Measurements from ENCODE around the gene SET. TPM values are rescaled to one million over a fixed set of nuclear protein-coding genes. Genes with fewer than 3 reads are reported as not detected.

SET gene
- total and polyA plus RNA-seq, 2 of the 8 experiments (the other 6 are each of a cell fraction or from before 2014, with no cell fraction given), result 466 to 1,345 TPM

GRCh38 chr9:128685636-128686489 is 3.2 kb upstream of the SET start:
- CTCF ChIA-PET (ENCODE audit: partially characterized antibody), result interaction anchor here (0.8 kb wide), 2 partner anchors 16 to 42 kb away, joined by 3 to 4 read pairs; partner anchors contain the start of gene PKN3
- peaks cover 24% of the 10 kb centered on the region for H3K23me2 ChIP-seq (ENCODE audit: low read depth, low read length)
- peaks cover 3 to 15% (median 8%) of the 10 kb centered on the region in 4 experiments; a peak in 6 of 7 replicates for H3K4me1 ChIP-seq (replicated peaks in 1 of 4; ENCODE audit: control insufficient read depth in 3 of 4, insufficient read depth in 4 of 4, low read length in 3 of 4)
- H3K79me1 ChIP-seq (ENCODE audit: low read depth, low read length), result peaks cover 8% of the 10 kb centered on the region; the same call in 1 of the 2 replicates
- no peak overlapping the region for H3K4ac ChIP-seq (replicated peaks; ENCODE audit: insufficient read length, low read depth, low read length)
- peak overlapping the region; percentile 91 to 99 (median 97) for H3K4me3 ChIP-seq (ENCODE audit: extremely low read depth in 1 of 4, insufficient read depth in 2 of 4, low read depth in 3 of 4, low read length in 4 of 4)
- H3K27me3 ChIP-seq (replicated peaks in 1 of 4; ENCODE audit: control insufficient read depth in 3 of 4, extremely low read depth in 1 of 4, insufficient read depth in 3 of 4, low read length in 3 of 4), result no peaks in the 10 kb centered on the region
- no peak overlapping the region for H4K8ac ChIP-seq (ENCODE audit: extremely low read depth, insufficient read depth, low read length)
- H3K14ac ChIP-seq (ENCODE audit: insufficient read length), result no peak overlapping the region
- H4K5ac ChIP-seq (ENCODE audit: insufficient read length, low read depth, low read length), result no peak overlapping the region
- TF ChIP-seq E2F6 (IDR thresholded peaks at IDR 0.05) (no peak), SP1 (IDR thresholded peaks at IDR 0.05; ENCODE audit: low read depth, low read length) (no peak)
- H2AFZ ChIP-seq (ENCODE audit: low read length), result no peak overlapping the region
- H2BK20ac ChIP-seq (ENCODE audit: low read length), result no peak overlapping the region
- no peaks in the 10 kb centered on the region; a peak in 1 of 4 replicates for H3K9me3 ChIP-seq (ENCODE audit: insufficient read depth in 2 of 2, low read depth in 1 of 2, low read length in 1 of 2)
- H3K18ac ChIP-seq (ENCODE audit: extremely low read depth, low read length), result no peak overlapping the region; the same call in 1 of the 2 replicates
- POLR2A ChIA-PET (ENCODE audit: partially characterized antibody), result interaction anchor here (1.0 to 46.1 kb wide), 10 partner anchors 8 to 133 kb away, joined by 3 to 1197 read pairs (median 35); partner anchors contain the start of genes DYNC2I2, ENDOG, PKN3 and SET
- peaks cover 34 to 59% of the 10 kb centered on the region in 2 experiments for H3K79me2 ChIP-seq (ENCODE audit: control insufficient read depth in 1 of 2, insufficient read depth in 2 of 2, low read length in 2 of 2)
- no peak overlapping the region for H3K27ac ChIP-seq (ENCODE audit: low read depth, low read length)
- peak overlapping the region; percentile 62; the same call in 1 of the 2 replicates for H2BK5ac ChIP-seq (ENCODE audit: low read depth, low read length)
- peak overlapping the region; percentile 95 to 100 for H3K4me2 ChIP-seq (ENCODE audit: insufficient read depth in 1 of 2, low read depth in 2 of 2, low read length in 2 of 2)
- no peak overlapping the region for H3K56ac ChIP-seq (replicated peaks; ENCODE audit: insufficient read length, low read depth, low read length)
- FAIRE-seq (no peak), DNase-seq (ENCODE audit: low read depth in 1 of 2, low spot score in 2 of 2) (no peak)
- H2BK15ac ChIP-seq (ENCODE audit: low read length), result no peak overlapping the region
- H4K91ac ChIP-seq (replicated peaks; ENCODE audit: insufficient read length, low read length), result no peak overlapping the region
- 53% methylated on average over 14 of the region's 17 CpGs; no CpG with 5 or more reads in 1 of the 2 experiments for WGBS, 2 experiments (ENCODE audit: extremely low coverage in 1 of 2, insufficient coverage in 1 of 2, insufficient read length in 1 of 2, insufficient replicate concordance in 2 of 2, low coverage in 1 of 2, low lambda C conversion rate in 2 of 2, missing lambda C conversion rate in 1 of 2)
- no peak overlapping the region for H3K23ac ChIP-seq (ENCODE audit: insufficient read length)
- no peak overlapping the region for H2BK120ac ChIP-seq (replicated peaks; ENCODE audit: low read depth, low read length)
- H2BK12ac ChIP-seq (ENCODE audit: low read depth, low read length), result no peak overlapping the region; the same call in 1 of the 2 replicates
- peaks cover 0 to 26% (median 0%) of the 10 kb centered on the region in 4 experiments; a peak in 1 of 8 replicates for H3K36me3 ChIP-seq (ENCODE audit: control insufficient read depth in 2 of 4, insufficient read depth in 4 of 4, low read length in 3 of 4)
- peak overlapping the region in 2 of 4 experiments; percentile 1 to 48; a peak in 2 of 7 replicates for H3K9ac ChIP-seq (replicated peaks in 1 of 4; ENCODE audit: extremely low read depth in 1 of 4, low read depth in 3 of 4, low read length in 3 of 4)
- peaks cover 23 to 26% of the 10 kb centered on the region in 2 experiments for H4K20me1 ChIP-seq (replicated peaks in 1 of 2; ENCODE audit: control insufficient read depth in 1 of 2, insufficient read depth in 2 of 2, low read length in 2 of 2)
- no peak overlapping the region for H2AK5ac ChIP-seq (ENCODE audit: low read depth, low read length)

All from H1 (cell line).